ENCODE data around the gene SLIT3. TPM values are rescaled to one million over a fixed set of nuclear protein-coding genes. Genes with fewer than 3 reads are reported as not detected.

Gene SLIT3
- total and polyA plus RNA-seq, 10 of the 15 experiments (the other 5 are each of a cell fraction or from before 2014, with no cell fraction given) = 0.05 TPM; not detected in 9

DNA sequence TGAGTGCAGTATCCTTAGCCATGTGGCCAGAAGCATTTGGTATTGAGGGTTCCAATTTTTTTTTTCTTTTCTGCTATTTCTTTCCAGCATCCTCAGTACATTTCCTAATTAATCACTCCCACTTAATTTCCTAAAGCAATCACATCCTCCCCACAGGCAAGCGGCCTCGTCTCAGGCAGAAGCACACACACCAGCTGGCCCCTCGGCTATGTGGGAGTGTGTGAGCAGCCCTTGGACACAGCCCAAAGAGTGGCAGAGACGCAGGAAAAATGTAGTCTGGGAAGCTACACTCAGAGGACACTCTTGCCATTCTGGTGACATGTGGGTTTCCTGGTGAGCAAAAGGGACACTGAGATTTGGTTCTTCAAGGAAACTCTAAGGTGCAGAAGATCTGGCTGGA, 20.7 kb downstream of the SLIT3 start:
- no peak overlapping the region for H3K27ac ChIP-seq (ENCODE audit: control insufficient read depth, insufficient read depth)
- ChIA-PET RAD21 (ENCODE audit: unreplicated experiment) (no interaction called here), SMC1A (ENCODE audit: uncharacterized antibody, unreplicated experiment) (interaction anchor here (0.5 kb wide), 1 partner anchor 693 kb away, joined by 3 read pairs; no protein-coding TSS in a partner anchor), POLR2A (no interaction called here), CTCF (no interaction called here)
- no peak overlapping the region for H3K4me3 ChIP-seq
- no peaks in the 10 kb centered on the region for H3K9me3 ChIP-seq (replicated peaks; ENCODE audit: control insufficient read depth, insufficient read depth, low read length)
- H3K36me3 ChIP-seq (ENCODE audit: control insufficient read depth in 2 of 2, insufficient read depth in 2 of 2, low read length in 1 of 2) = no peaks in the 10 kb centered on the region
- no peak for TF ChIP-seq ATF3 (IDR thresholded peaks at IDR 0.05; ENCODE audit: borderline replicate concordance, extremely low read depth, low read depth, low read length)
- TF ChIP-seq ASH2L (IDR thresholded peaks at IDR 0.05; ENCODE audit: borderline replicate concordance, low read depth) = no peak
- no peak for TF ChIP-seq YY1 (IDR thresholded peaks at IDR 0.05; ENCODE audit: low read depth, low read length)
- no peak for TF ChIP-seq HSF1 (IDR thresholded peaks at IDR 0.05; ENCODE audit: low read depth, low read length)
- no peak for TF ChIP-seq SRF (IDR thresholded peaks at IDR 0.05; ENCODE audit: low read depth in 2 of 2, low read length in 2 of 2)
- TF ChIP-seq BACH1 (IDR thresholded peaks at IDR 0.05; ENCODE audit: borderline replicate concordance) = no peak
- TF ChIP-seq, protein P1, sequence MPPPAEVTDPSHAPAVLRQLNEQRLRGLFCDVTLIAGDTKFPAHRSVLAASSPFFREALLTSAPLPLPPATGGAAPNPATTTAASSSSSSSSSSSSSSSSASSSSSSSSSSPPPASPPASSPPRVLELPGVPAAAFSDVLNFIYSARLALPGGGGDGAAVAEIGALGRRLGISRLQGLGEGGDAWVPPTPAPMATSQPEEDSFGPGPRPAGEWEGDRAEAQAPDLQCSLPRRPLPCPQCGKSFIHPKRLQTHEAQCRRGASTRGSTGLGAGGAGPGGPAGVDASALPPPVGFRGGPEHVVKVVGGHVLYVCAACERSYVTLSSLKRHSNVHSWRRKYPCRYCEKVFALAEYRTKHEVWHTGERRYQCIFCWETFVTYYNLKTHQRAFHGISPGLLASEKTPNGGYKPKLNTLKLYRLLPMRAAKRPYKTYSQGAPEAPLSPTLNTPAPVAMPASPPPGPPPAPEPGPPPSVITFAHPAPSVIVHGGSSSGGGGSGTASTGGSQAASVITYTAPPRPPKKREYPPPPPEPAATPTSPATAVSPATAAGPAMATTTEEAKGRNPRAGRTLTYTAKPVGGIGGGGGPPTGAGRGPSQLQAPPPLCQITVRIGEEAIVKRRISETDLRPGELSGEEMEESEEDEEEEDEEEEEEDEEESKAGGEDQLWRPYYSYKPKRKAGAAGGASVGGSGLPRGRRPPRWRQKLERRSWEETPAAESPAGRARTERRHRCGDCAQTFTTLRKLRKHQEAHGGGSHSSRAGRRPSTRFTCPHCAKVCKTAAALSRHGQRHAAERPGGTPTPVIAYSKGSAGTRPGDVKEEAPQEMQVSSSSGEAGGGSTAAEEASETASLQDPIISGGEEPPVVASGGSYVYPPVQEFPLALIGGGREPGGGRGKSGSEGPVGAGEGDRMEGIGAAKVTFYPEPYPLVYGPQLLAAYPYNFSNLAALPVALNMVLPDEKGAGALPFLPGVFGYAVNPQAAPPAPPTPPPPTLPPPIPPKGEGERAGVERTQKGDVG (CRISPR knock-in tag; IDR thresholded peaks at IDR 0.05) = no peak
- TF ChIP-seq TCF12 (IDR thresholded peaks at IDR 0.05; ENCODE audit: low read depth, low read length) = no peak
- no peak for TF ChIP-seq CREB1 (IDR thresholded peaks at IDR 0.05; ENCODE audit: low read depth)
- TF ChIP-seq, protein P2, sequence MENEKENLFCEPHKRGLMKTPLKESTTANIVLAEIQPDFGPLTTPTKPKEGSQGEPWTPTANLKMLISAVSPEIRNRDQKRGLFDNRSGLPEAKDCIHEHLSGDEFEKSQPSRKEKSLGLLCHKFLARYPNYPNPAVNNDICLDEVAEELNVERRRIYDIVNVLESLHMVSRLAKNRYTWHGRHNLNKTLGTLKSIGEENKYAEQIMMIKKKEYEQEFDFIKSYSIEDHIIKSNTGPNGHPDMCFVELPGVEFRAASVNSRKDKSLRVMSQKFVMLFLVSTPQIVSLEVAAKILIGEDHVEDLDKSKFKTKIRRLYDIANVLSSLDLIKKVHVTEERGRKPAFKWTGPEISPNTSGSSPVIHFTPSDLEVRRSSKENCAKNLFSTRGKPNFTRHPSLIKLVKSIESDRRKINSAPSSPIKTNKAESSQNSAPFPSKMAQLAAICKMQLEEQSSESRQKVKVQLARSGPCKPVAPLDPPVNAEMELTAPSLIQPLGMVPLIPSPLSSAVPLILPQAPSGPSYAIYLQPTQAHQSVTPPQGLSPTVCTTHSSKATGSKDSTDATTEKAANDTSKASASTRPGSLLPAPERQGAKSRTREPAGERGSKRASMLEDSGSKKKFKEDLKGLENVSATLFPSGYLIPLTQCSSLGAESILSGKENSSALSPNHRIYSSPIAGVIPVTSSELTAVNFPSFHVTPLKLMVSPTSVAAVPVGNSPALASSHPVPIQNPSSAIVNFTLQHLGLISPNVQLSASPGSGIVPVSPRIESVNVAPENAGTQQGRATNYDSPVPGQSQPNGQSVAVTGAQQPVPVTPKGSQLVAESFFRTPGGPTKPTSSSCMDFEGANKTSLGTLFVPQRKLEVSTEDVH (IDR thresholded peaks at IDR 0.05; ENCODE audit: low read depth, partially characterized antibody) = no peak
- intact Hi-C loops (cut with micrococcal nuclease; ENCODE audit: unreplicated experiment) (no loop called here), in situ Hi-C loops (cut with MboI) (no loop called here)
- 11% methylated on average over 4 of the region's 4 CpGs for WGBS (ENCODE audit: insufficient coverage, insufficient replicate concordance, low lambda C conversion rate, missing lambda C conversion rate)
- no peak overlapping the region for H2AFZ ChIP-seq (ENCODE audit: control insufficient read depth, low read depth, low read length)
- H3K9ac ChIP-seq (ENCODE audit: control insufficient read depth, insufficient read depth, low read length) = no peak overlapping the region
- no peak for ATAC-seq
- no peak for FAIRE-seq
- no peaks in the 10 kb centered on the region for H4K20me1 ChIP-seq (ENCODE audit: control insufficient read depth, insufficient read depth)
- no peaks in the 10 kb centered on the region for H3K79me2 ChIP-seq (ENCODE audit: control insufficient read depth, insufficient read depth, low read length)
- no TSS peak for BruUV-seq (replicated peaks)
- no peaks in the 10 kb centered on the region for H3K4me1 ChIP-seq (ENCODE audit: control insufficient read depth, insufficient read depth, low read length)
- no peaks in the 10 kb centered on the region; a peak in 1 of 4 replicates for H3K27me3 ChIP-seq (replicated peaks in 1 of 2; ENCODE audit: control insufficient read depth in 2 of 2, insufficient read depth in 2 of 2, low read length in 1 of 2)
- DNase-seq (ENCODE audit: low read depth, low spot score) = no peak
- no peak overlapping the region for H3K4me2 ChIP-seq (ENCODE audit: control insufficient read depth, insufficient read depth)
